ENCODE data around the gene LRRC74B. TPM values are rescaled to one million over a fixed set of nuclear protein-coding genes. Genes with fewer than 3 reads are reported as not detected.
"Not testable (repeated sequence)": the region's sequence is repeated elsewhere in the genome, so short reads cannot be mapped to it uniquely, and the experiment has no call there.

The LRRC74B gene
- total RNA-seq, 4 donors from 2014 or later: not detected

GRCh38 chr22:21078916-21079315, 33.2 kb downstream of the LRRC74B start:
- Histone ChIP-seq H3K4me1 (no peaks in the 10 kb centered on the region), H3K27me3 (no peaks in the 10 kb centered on the region), H3K4me3 (no peak overlapping the region), H3K9me3 (no peaks in the 10 kb centered on the region), H3K27ac (no peak overlapping the region), H3K36me3 (no peaks in the 10 kb centered on the region)
- in situ Hi-C loops (cut with MboI; ENCODE audit: low sequenced_read_pairs in 4 of 4): no loop called here
- DNase-seq (no peak), ATAC-seq (no peak)
- intact Hi-C loops (cut with DNase I; ENCODE audit: low total_unique reads): no loop called here
- TF ChIP-seq POLR2A (IDR thresholded peaks at IDR 0.05): no peak
- TF ChIP-seq CTCF (IDR thresholded peaks at IDR 0.05 in 4 of 5, conservative IDR thresholded peaks at IDR 0.05 in 1 of 5): no peak

DNA sequence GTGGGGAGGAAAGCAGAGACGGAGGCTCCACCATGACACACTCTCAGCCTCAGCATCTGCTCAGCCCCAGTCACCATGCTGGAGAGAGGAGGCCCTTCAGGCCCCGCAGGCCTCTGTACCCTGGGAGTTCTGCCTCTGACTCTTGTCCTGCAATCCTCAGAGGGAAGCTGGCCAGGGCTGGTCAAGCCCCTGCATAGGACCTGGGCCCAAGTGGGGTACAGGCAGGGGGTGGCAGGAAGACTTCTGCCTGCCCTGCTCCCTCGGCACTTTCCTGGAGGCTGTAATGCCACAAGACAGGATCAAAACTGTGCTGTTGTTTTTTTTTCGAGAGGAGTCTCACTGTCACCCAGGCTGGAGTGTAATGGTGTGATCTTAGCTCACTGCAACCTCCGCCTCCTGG, 33.7 kb downstream of the LRRC74B start:
- no peaks in the 10 kb centered on the region for H3K9me3 ChIP-seq
- intact Hi-C loops (cut with DNase I; ENCODE audit: low total_unique reads): no loop called here
- TF ChIP-seq POLR2A (IDR thresholded peaks at IDR 0.05): no peak
- no peak for TF ChIP-seq CTCF (IDR thresholded peaks at IDR 0.05 in 4 of 5, conservative IDR thresholded peaks at IDR 0.05 in 1 of 5)
- in situ Hi-C loops (cut with MboI; ENCODE audit: low sequenced_read_pairs in 4 of 4): no loop called here
- ATAC-seq: no peak
- no peak for DNase-seq
- no peaks in the 10 kb centered on the region for H3K27me3 ChIP-seq
- H3K4me3 ChIP-seq: no peak overlapping the region
- H3K4me1 ChIP-seq: no peaks in the 10 kb centered on the region
- no peaks in the 10 kb centered on the region for H3K36me3 ChIP-seq
- H3K27ac ChIP-seq: no peak overlapping the region

- ATAC-seq (no peak), DNase-seq (no peak)
- Histone ChIP-seq H3K36me3 (no peaks in the 10 kb centered on the region), H3K27ac (no peak overlapping the region), H3K9me3 (no peaks in the 10 kb centered on the region), H3K4me1 (no peaks in the 10 kb centered on the region), H3K27me3 (no peaks in the 10 kb centered on the region), H3K4me3 (no peak overlapping the region)
- TF ChIP-seq CTCF (IDR thresholded peaks at IDR 0.05 in 4 of 5, conservative IDR thresholded peaks at IDR 0.05 in 1 of 5) (no peak), POLR2A (IDR thresholded peaks at IDR 0.05) (no peak)
- in situ Hi-C loops (cut with MboI; ENCODE audit: low sequenced_read_pairs in 4 of 4): no loop called here
- intact Hi-C loops (cut with DNase I; ENCODE audit: low total_unique reads): no loop called here
These were observed 34.8 kb downstream of the LRRC74B start for GRCh38 chr22:21080435-21081137.

GRCh38 chr22:21082248-21082647, 36.5 kb downstream of the LRRC74B start:
- DNase-seq (no peak), ATAC-seq (no peak)
- Histone ChIP-seq H3K4me3 (no peak overlapping the region), H3K9me3 (no peaks in the 10 kb centered on the region), H3K27ac (no peak overlapping the region), H3K27me3 (peaks cover 0 to 3% (median 0%) of the 10 kb centered on the region in 3 donors), H3K36me3 (no peaks in the 10 kb centered on the region), H3K4me1 (no peaks in the 10 kb centered on the region)
- in situ Hi-C loops (cut with MboI; ENCODE audit: low sequenced_read_pairs in 4 of 4): no loop called here
- intact Hi-C loops (cut with DNase I; ENCODE audit: low total_unique reads): no loop called here
- no peak for TF ChIP-seq CTCF (IDR thresholded peaks at IDR 0.05 in 4 of 5, conservative IDR thresholded peaks at IDR 0.05 in 1 of 5)
- no peak for TF ChIP-seq POLR2A (IDR thresholded peaks at IDR 0.05)

DNA sequence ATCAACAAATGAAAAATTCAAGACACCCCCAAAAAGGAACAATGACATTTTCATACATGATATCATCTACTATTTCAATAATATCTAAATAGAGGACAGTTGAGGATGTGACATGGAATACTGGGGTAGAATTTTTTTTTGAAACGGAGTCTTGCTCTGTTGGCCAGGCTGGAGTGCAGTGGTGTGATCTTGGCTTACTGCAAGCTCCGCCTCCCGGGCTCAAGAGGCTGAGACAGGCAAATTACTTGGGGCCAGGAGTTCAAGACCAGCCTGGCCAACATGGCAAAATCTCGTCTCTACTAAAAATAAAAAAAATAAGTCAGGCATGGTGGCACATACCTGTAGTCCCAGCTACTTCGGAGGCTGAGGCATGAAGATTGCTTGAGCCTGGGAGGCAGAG, 41.4 kb downstream of the LRRC74B start:
- intact Hi-C loops (cut with DNase I; ENCODE audit: low total_unique reads): no loop called here
- no peak overlapping the region for H3K27ac ChIP-seq
- H3K4me1 ChIP-seq: no peaks in the 10 kb centered on the region
- in situ Hi-C loops (cut with MboI; ENCODE audit: low sequenced_read_pairs in 4 of 4): no loop called here
- DNase-seq: no peak
- no peaks in the 10 kb centered on the region for H3K9me3 ChIP-seq
- H3K36me3 ChIP-seq: no peaks in the 10 kb centered on the region
- peaks cover 0 to 3% (median 3%) of the 10 kb centered on the region in 3 donors for H3K27me3 ChIP-seq
- TF ChIP-seq POLR2A (IDR thresholded peaks at IDR 0.05) (no peak), CTCF (IDR thresholded peaks at IDR 0.05 in 4 of 5, conservative IDR thresholded peaks at IDR 0.05 in 1 of 5) (no peak)
- ATAC-seq: no peak
- H3K4me3 ChIP-seq: no peak overlapping the region

DNA sequence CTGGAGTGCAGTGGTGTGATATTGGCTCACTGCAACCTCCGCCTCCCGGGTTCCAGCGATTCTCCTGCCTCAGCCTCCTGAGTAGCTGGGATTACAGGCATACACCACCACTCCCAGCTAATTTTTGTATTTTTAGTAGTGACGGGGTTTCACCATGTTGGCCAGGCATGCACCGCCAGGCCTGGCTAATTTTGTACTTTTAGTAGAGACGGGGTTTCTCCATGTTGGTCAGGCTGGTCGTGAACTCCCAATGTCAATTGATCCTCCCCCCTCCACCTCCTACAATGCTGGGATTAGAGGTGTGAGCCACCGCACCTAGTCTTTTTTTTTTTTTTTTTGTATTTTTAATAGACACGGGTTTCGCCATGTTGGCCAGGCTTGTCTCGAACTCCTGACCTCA, 42.2 kb downstream of the LRRC74B start:
- H3K4me3 ChIP-seq; H3K27ac ChIP-seq; ATAC-seq; H3K27me3 ChIP-seq; H3K9me3 ChIP-seq; intact Hi-C loops (cut with DNase I; ENCODE audit: low total_unique reads); DNase-seq; H3K4me1 ChIP-seq; in situ Hi-C loops (cut with MboI; ENCODE audit: low sequenced_read_pairs in 4 of 4); H3K36me3 ChIP-seq: not testable (repeated sequence)

- H3K27ac ChIP-seq; ATAC-seq; H3K9me3 ChIP-seq; intact Hi-C loops (cut with DNase I; ENCODE audit: low total_unique reads); H3K4me1 ChIP-seq; H3K27me3 ChIP-seq; H3K4me3 ChIP-seq; DNase-seq; H3K36me3 ChIP-seq: not testable (repeated sequence)
- in situ Hi-C loops (cut with MboI; ENCODE audit: low sequenced_read_pairs in 4 of 4): loop anchor here in 1 of 4 donors (10.0 kb wide), 1 partner anchor 56 kb away; the partner anchor contains the start of gene SLC7A4
These were observed 45.5 kb downstream of the LRRC74B start for GRCh38 chr22:21091220-21091619.
